Fibroblast of lung (primary cell): ENCODE results near the gene AIFM3. TPM values are rescaled to one million over a fixed set of nuclear protein-coding genes. Genes with fewer than 3 reads are reported as not detected.

Experiments used
- DNase-seq, 2 donors: peaks; one replicate each; pipeline versions ENCODE4 v3.0.0 to v3.0.0-alpha.2; 2010; ENCODE audit warnings: low read depth in 2 of 2
- H2AFZ ChIP-seq: 2 replicates; pipeline ENCODE4 v1.5.1; 2012; ENCODE audit warnings: low read length, control low read depth, inconsistent platforms
- H3K27ac ChIP-seq: 2 replicates; pipeline ENCODE4 v1.5.1; 2011; ENCODE audit warnings: low read length, control low read depth; ENCODE audit not compliant: insufficient read depth
- H3K27me3 ChIP-seq: 2 replicates; pipeline ENCODE4 v1.5.1; 2011; ENCODE audit warnings: mild to moderate bottlenecking, low read length; ENCODE audit not compliant: control insufficient read depth, insufficient read depth
- H3K36me3 ChIP-seq: 2 replicates; pipeline ENCODE4 v1.5.1; 2011; ENCODE audit warnings: low read length; ENCODE audit not compliant: control insufficient read depth, insufficient read depth
- H3K4me1 ChIP-seq: 2 replicates; pipeline ENCODE4 v1.5.1; 2011; ENCODE audit warnings: low read length; ENCODE audit not compliant: control insufficient read depth, insufficient read depth; ENCODE audit errors: extremely low read depth
- H3K4me2 ChIP-seq: 2 replicates; pipeline ENCODE4 v1.5.1; 2011; ENCODE audit warnings: low read length, control low read depth; ENCODE audit not compliant: insufficient read depth; ENCODE audit errors: extremely low read depth
- H3K4me3 ChIP-seq, 4 experiments: fragments of 200-600 bp in 1 of 4; sonication (generic) in 1 of 4; replicated peaks in 1 of 4; 2 replicates each; pipeline ENCODE4 v1.5.1; 2011 to 2016; ENCODE audit warnings: low read length in 4 of 4, low read depth in 3 of 4, mild to moderate bottlenecking in 3 of 4, control low read depth in 2 of 4, inconsistent platforms in 1 of 4, mixed read lengths in 1 of 4; ENCODE audit not compliant: insufficient read depth in 1 of 4; ENCODE audit errors: control extremely low read depth in 1 of 4
- H3K79me2 ChIP-seq: 2 replicates; pipeline ENCODE4 v1.5.1; 2012; ENCODE audit warnings: mild to moderate bottlenecking, low read length, inconsistent platforms; ENCODE audit not compliant: control insufficient read depth, insufficient read depth
- H3K9ac ChIP-seq: 2 replicates; pipeline ENCODE4 v1.5.1; 2011; ENCODE audit warnings: mild to moderate bottlenecking, low read length, control low read depth; ENCODE audit not compliant: insufficient read depth
- H3K9me3 ChIP-seq: 2 replicates; pipeline ENCODE4 v1.5.1; 2012; ENCODE audit warnings: low read depth, low read length; ENCODE audit not compliant: control insufficient read depth, insufficient read depth
- H4K20me1 ChIP-seq: 2 replicates; pipeline ENCODE4 v1.5.1; 2011; ENCODE audit warnings: low read length; ENCODE audit not compliant: control insufficient read depth, insufficient read depth; ENCODE audit errors: extremely low read depth
- CTCF ChIP-seq, 2 donors: IDR thresholded peaks in 1 of 2; conservative IDR thresholded peaks in 1 of 2; 1 replicate in 1 of 2; 2 replicates in 1 of 2; pipeline ENCODE4 v1.5.1; 2011 to 2012; ENCODE audit warnings: low read length in 2 of 2, control low read depth in 1 of 2, inconsistent platforms in 1 of 2, low read depth in 1 of 2, mild to moderate bottlenecking in 1 of 2
- EZH2 ChIP-seq: IDR thresholded peaks from 2 replicates; pipeline ENCODE4 v1.5.1; 2012; ENCODE audit warnings: low read length, control low read depth, mild to moderate bottlenecking; ENCODE audit errors: missing control alignments
- polyA plus RNA-seq, 2 donors: library from polyadenylated mRNA; depleted of rRNA in 1 of 2; stranded (reverse) in 1 of 2; unstranded in 1 of 2; fragments of >200 nt; gene quantifications; 2 replicates each; pipeline ENCODE4 v1.2.1, GENCODE V29; 2011 to 2012; ENCODE audit warnings: missing spikeins in 1 of 2
- total RNA-seq: library from RNA; depleted of rRNA; stranded (reverse); fragments of >200 nt; gene quantifications from 2 replicates; pipeline ENCODE4 v1.2.1, GENCODE V29; 2014

Gene AIFM3
- total and polyA plus RNA-seq, 2 donors (not counting 1 experiment from before 2014, with no cell fraction given) = 0.15 to 2.0 TPM

- H3K9me3 ChIP-seq = no peaks in the 10 kb centered on the region
- no peak overlapping the region for H3K27ac ChIP-seq
- no peak overlapping the region for H3K9ac ChIP-seq
- no peak overlapping the region for H3K4me3 ChIP-seq
- TF ChIP-seq CTCF (conservative IDR thresholded peaks at IDR 0.05 in 1 of 2, IDR thresholded peaks at IDR 0.05 in 1 of 2; ENCODE audit: low read depth in 1 of 2, low read length in 2 of 2) = no peak
- no peak for TF ChIP-seq EZH2
- DNase-seq = no peak
- no peaks in the 10 kb centered on the region for H3K36me3 ChIP-seq
- no peaks in the 10 kb centered on the region for H3K27me3 ChIP-seq
- H3K4me2 ChIP-seq = no peak overlapping the region
- no peaks in the 10 kb centered on the region for H3K4me1 ChIP-seq
- H4K20me1 ChIP-seq = no peaks in the 10 kb centered on the region
- H3K79me2 ChIP-seq = no peaks in the 10 kb centered on the region
- no peak overlapping the region for H2AFZ ChIP-seq
These were observed 6.0 kb downstream of the AIFM3 start for GRCh38 chr22:20972933-20973577.

GRCh38 chr22:20973634-20974286, 6.7 kb downstream of the AIFM3 start:
- Histone ChIP-seq H3K4me3 (no peak overlapping the region), H4K20me1 (no peaks in the 10 kb centered on the region), H3K4me2 (no peak overlapping the region), H3K4me1 (no peaks in the 10 kb centered on the region), H3K9ac (no peak overlapping the region), H3K36me3 (no peaks in the 10 kb centered on the region), H3K27me3 (no peaks in the 10 kb centered on the region), H2AFZ (no peak overlapping the region), H3K9me3 (peaks cover under 1% of the 10 kb centered on the region), H3K79me2 (no peaks in the 10 kb centered on the region), H3K27ac (no peak overlapping the region)
- TF ChIP-seq CTCF (conservative IDR thresholded peaks at IDR 0.05 in 1 of 2, IDR thresholded peaks at IDR 0.05 in 1 of 2; ENCODE audit: low read depth in 1 of 2, low read length in 2 of 2) (no peak), EZH2 (no peak)
- DNase-seq = no peak

- peaks cover 2% of the 10 kb centered on the region for H3K9me3 ChIP-seq
These were observed 7.4 kb downstream of the AIFM3 start for GRCh38 chr22:20974336-20974955.

More at GRCh38 chr22:20974336-20974955, 7.4 kb downstream of the AIFM3 start:
- no peaks in the 10 kb centered on the region for H3K79me2 ChIP-seq
- H2AFZ ChIP-seq = no peak overlapping the region
- no peak overlapping the region for H3K27ac ChIP-seq
- H3K4me3 ChIP-seq = no peak overlapping the region
- TF ChIP-seq CTCF (conservative IDR thresholded peaks at IDR 0.05 in 1 of 2, IDR thresholded peaks at IDR 0.05 in 1 of 2; ENCODE audit: low read depth in 1 of 2, low read length in 2 of 2) (no peak), EZH2 (no peak)
- no peaks in the 10 kb centered on the region for H4K20me1 ChIP-seq
- no peaks in the 10 kb centered on the region for H3K27me3 ChIP-seq
- DNase-seq = no peak
- no peak overlapping the region for H3K4me2 ChIP-seq
- no peaks in the 10 kb centered on the region for H3K36me3 ChIP-seq
- H3K9ac ChIP-seq = no peak overlapping the region
- H3K4me1 ChIP-seq = no peaks in the 10 kb centered on the region
